Pulmonary artery endothelial cell (primary cell): ENCODE data around the gene DNAH10. TPM values are rescaled to one million over a fixed set of nuclear protein-coding genes. Genes with fewer than 3 reads are reported as not detected.
A peak's percentile ranks its signal among the peaks of the same experiment; 100 is the strongest.

Source experiments
- DNase-seq: peaks from one replicate; pipeline ENCODE4 v3.0.0-alpha.2; 2011; ENCODE audit warnings: low read depth, low spot score
- total RNA-seq: library from RNA; depleted of rRNA; stranded (reverse); fragments of >200 nt; gene quantifications from 2 replicates; pipeline ENCODE4 v1.2.3, GENCODE V29; 2014

DNAH10 gene
- total RNA-seq, 1 donor from 2014 or later, result under 0.01 TPM

GRCh38 chr12:123886258-123886657 lies 124.2 kb downstream of the DNAH10 start:
- no peak for DNase-seq

- no peak for DNase-seq
Measured at GRCh38 chr12:123886931-123887582, 125.0 kb downstream of the DNAH10 start.

DNA sequence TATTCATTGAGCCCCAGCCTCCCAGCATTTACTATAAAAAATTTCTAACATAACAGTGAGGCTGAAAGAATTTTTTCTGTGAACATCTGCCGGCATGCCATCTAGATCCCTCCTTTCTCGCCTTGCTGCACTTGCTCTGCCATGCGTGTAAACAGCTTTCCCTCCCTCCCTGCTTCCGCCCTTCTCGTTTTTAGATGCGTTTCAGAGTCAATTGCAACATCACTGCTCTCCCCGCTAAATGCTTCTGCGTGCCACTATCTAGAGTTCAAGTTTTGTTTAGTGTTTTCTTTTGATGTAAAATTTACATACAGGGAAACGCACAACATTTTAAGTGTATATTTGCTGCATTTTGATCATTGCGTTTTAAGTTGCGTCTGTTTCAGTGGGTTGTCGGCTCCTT lies 126.9 kb downstream of the DNAH10 start:
- DNase-seq, result no peak

- no peak for DNase-seq
Measured at GRCh38 chr12:123889848-123890535, 127.9 kb downstream of the DNAH10 start.

GRCh38 chr12:123890536-123890902 lies 128.4 kb downstream of the DNAH10 start:
- DNase-seq, result no peak

DNA sequence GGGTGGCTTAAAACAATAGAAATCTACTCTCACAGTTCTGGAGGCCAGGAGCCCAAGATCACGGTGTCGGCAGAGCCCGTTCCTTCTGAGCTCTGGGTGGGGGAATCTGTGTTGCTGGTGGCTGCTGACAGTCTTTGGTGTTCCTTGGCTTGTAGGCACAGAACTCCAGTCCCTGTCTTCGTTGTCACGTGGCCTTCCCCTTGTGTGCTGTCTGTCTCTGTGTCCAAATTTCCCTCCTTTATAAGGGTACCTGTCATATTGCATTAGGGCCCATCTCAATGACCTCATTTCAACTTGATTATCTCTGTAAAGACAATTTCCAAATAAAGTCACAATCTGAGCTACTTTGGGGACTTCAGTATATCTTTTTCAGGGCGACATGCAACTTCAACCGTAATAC lies 128.9 kb downstream of the DNAH10 start:
- no peak for DNase-seq

- DNase-seq, result no peak
Measured at GRCh38 chr12:123891516-123892179, 129.5 kb downstream of the DNAH10 start.

DNA sequence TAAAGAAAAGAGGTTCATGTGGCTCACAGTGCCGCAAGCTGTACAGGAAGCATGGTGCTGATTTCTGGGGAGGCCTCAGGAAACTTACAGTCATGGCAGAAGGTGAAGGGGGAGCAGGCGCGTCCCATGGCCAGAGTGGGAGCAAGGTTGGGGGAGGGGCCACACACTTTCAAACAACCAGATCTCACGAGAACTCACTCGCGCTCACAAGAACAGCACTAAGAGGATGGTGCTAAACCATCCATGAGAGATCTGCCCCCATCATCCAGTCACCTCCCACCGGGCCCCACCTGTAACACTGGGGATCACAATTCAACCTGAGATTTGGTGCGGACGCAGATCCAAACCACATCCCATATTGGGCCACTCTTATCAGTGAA lies 130.1 kb downstream of the DNAH10 start:
- DNase-seq, result no peak

- DNase-seq, result no peak
Measured at GRCh38 chr12:123892853-123893252, 130.8 kb downstream of the DNAH10 start.

DNA sequence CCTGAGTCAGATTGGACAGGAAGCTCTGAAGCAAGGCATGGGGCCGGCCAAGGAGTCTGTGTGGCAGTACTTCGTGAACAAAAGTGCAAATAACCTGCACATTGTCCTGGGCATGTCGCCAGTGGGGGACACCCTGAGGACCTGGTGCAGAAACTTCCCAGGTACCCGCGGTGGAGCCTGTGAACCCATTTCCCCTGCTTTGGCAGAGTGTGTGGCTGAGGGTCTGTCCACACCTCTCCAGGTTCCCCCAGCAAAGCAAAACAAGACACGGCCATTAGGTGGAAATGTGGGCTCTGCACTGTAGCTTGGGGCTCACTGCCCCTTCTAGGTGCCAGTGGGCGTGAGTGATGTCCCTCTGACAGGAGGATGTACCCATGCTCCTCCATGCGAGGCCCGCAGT lies 131.2 kb downstream of the DNAH10 start:
- DNase-seq, result no peak

GRCh38 chr12:123894823-123895345 lies 132.8 kb downstream of the DNAH10 start:
- DNase-seq, result no peak

DNA sequence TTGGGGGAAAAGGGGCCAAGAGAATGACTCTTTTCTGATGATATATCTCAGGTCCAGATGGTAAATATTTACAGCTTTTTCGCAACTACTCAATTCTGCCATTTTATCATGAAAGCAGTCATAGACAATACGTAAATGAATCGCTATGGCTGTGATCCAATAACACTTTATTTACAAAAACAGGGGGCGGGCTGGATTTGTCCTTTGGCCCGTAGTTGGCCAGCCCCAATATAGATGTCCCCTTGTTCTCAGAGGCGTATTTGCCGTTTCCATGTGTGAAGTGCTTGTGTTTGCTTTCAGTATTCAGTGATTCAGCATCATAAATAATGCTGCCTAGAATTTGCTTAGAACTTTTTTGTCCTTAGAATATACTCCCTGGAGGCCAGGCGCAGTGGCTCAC lies 133.3 kb downstream of the DNAH10 start:
- no peak for DNase-seq

GRCh38 chr12:123896767-123897166 lies 134.7 kb downstream of the DNAH10 start:
- DNase-seq, result no peak

GRCh38 chr12:123897221-123897620 lies 135.1 kb downstream of the DNAH10 start:
- no peak for DNase-seq

DNA sequence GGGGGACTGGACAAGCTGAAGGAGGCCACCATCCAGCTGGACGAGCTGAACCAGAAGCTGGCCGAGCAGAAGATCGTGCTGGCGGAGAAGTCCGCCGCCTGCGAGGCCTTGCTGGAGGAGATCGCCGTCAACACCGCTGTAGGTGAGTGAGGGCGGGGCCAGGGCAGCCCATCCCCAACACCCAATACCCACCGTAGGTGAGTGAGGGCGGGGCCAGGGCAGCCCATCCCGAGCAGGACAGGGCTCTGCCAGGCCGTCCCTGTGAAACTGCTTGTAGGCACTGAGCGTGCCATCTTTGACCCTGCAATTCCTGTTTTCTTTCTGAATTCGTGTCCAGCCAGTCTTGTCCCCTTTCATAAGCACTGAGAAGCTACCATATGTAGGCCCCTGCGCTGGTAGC lies 136.6 kb downstream of the DNAH10 start:
- DNase-seq, result no peak

DNA sequence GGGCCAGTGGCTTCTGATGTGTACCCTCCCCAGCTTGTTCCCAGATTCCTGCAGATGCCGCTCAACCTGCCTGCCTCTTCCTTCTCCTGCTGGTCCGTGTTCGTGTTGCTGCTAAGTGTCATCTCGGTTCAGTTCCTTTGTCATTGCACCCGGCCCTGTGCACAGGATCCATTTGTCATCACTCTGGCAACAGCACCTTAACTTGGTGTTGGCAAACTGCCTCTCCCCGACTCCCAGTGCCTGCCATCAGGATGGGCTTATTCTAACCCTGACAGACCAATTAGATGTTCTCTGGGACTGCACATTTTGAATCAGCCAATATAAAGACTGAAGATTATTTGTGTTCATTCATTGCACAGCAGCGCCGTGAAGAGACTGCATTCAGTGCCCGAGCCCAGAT lies 137.3 kb downstream of the DNAH10 start:
- DNase-seq, result no peak

DNA sequence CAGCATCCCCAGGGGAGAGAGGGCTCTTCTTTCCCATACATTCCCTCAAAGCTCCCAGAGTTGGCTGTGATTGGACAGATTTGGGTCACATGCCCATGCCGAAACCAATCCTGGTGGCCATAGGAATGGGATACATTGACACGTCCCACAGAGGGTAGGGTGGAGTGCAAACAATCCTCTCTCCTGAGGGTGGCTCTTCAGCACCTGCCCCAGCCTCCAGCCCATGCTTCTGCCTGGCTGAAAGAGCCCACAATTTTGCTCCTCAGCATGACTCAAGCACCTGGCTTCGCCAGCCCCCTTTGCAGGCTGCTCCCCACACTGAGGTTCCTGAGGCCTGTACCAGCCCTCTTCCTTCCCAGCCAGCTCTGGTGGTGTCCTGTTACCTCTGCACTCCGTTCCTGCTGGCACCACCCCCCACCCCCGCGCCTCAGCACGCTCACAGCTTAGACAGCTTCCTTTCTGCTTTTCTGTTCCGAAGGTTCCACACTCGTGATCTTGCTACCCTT lies 138.8 kb downstream of the DNAH10 start:
- no peak for DNase-seq

- no peak for DNase-seq
Measured at GRCh38 chr12:123902821-123903220, 140.7 kb downstream of the DNAH10 start.

DNA sequence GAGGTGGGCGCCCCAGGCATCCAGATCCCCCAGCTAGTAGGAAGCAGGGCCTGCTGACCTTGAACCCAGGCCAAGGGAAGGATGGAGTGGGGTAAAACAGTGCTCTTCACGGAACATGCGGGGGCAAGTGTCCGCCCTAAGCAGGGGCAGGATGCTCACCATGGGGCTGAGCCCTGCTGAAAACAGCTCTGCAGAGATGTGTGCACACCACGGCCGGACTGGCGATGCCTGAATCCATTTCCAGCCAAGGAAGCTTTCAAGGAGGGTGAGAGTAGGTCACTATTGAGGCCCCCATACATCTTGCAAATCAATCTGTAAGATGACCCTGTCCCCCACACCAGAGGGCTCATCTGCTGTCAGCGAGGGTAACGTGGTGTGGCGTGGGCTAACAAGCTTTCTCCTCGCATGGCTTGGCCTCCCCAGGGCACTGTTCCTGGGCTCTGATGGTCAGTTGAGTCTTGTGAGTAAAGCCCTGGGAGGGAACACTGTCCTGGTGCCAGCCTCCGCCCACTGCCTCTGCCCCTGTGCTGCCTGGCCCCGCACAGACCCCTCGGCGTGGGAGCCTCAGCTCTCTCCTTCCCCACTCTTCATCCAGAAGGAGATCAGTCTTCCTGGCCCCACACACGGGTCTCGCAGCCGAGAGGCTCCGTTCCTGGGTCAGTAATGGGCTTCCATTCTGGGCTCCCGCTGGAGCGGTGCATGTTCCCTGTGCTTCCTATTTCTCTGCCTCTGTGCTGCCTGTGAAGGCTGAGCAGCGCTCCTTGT lies 141.4 kb downstream of the DNAH10 start:
- DNase-seq, result no peak

GRCh38 chr12:123905319-123905925 lies 143.3 kb downstream of the DNAH10 start:
- DNase-seq, result peak; percentile 29

- no peak for DNase-seq
Measured at GRCh38 chr12:123906711-123907420, 144.8 kb downstream of the DNAH10 start.
